HEK293 (cell line): ENCODE data around the gene WDR44.

ENCODE experiments used
- MYNN ChIP-seq: fragments of 450-650 bp; formaldehyde crosslinking; IDR thresholded peaks from 2 replicates; pipeline ENCODE4 v1.5.1; 2016; ENCODE audit warnings: missing biosample characterization, missing genetic modification characterization, borderline replicate concordance
- ZNF121 ChIP-seq: fragments of 450-650 bp; formaldehyde crosslinking; IDR thresholded peaks from 2 replicates; pipeline ENCODE4 v1.5.1; 2016; ENCODE audit warnings: missing biosample characterization, missing genetic modification characterization
- ZNF175 ChIP-seq: fragments of 450-650 bp; formaldehyde crosslinking; IDR thresholded peaks from 2 replicates; pipeline ENCODE4 v1.5.1; 2016; ENCODE audit warnings: missing biosample characterization, missing genetic modification characterization
- ZNF239 ChIP-seq: fragments of 450-650 bp; formaldehyde crosslinking; IDR thresholded peaks from 2 replicates; pipeline ENCODE4 v1.5.1; 2016; ENCODE audit warnings: missing biosample characterization, missing genetic modification characterization
- ZNF76 ChIP-seq: fragments of 450-650 bp; formaldehyde crosslinking; IDR thresholded peaks from 2 replicates; pipeline ENCODE4; 2016; ENCODE audit warnings: low read depth, missing biosample characterization, missing genetic modification characterization, borderline replicate concordance
- TF ChIP-seq, protein P1 (sequence below): fragments of 450-650 bp; formaldehyde crosslinking; conservative IDR thresholded peaks from 2 replicates; pipeline ENCODE4 v1.5.1; 2016; ENCODE audit warnings: low read depth, missing biosample characterization, missing genetic modification characterization
- TF ChIP-seq, protein P2 (sequence below): fragments of 450-650 bp; formaldehyde crosslinking; IDR thresholded peaks from 2 replicates; pipeline ENCODE4 v1.5.1; 2016; ENCODE audit warnings: missing biosample characterization, missing genetic modification characterization

DNA sequence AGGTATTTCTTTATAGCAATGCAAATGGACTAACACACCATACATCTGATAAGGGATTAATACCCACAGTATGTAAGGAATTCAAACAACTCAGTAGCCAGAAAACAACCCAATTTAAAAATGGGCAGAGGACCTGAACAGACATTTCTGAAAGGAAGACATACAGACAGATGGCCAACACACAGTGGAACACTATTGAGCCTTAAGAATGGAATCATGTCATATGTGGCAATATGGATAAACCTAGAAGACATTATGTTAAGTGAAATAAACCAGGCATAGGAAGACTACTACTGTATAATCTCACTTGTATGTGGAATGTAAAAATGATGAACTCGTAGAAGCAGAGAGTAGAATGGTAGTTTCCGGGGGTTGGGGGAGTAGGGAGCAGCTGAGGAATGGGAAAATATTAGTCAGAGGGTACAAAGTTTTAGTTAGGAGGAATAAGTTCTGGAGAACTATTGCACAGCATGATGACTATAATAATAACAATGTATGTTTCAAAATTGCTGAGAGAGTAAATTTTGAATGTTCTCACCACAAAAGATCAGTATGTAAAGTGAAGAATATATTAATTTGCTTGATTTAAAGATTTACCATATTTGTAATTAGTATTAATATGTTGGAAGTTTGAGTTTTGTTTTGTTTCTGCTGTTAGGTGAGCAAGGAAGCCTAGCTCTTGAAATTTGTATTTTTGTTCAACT, 25.2 kb downstream of the WDR44 start:
- TF ChIP-seq ZNF239 (tag by site-specific recombination) (no peak), ZNF76 (tag by site-specific recombination) (no peak), ZNF175 (tag by site-specific recombination) (no peak), ZNF121 (tag by site-specific recombination) (no peak), MYNN (tag by site-specific recombination) (no peak)
- TF ChIP-seq, protein P1, sequence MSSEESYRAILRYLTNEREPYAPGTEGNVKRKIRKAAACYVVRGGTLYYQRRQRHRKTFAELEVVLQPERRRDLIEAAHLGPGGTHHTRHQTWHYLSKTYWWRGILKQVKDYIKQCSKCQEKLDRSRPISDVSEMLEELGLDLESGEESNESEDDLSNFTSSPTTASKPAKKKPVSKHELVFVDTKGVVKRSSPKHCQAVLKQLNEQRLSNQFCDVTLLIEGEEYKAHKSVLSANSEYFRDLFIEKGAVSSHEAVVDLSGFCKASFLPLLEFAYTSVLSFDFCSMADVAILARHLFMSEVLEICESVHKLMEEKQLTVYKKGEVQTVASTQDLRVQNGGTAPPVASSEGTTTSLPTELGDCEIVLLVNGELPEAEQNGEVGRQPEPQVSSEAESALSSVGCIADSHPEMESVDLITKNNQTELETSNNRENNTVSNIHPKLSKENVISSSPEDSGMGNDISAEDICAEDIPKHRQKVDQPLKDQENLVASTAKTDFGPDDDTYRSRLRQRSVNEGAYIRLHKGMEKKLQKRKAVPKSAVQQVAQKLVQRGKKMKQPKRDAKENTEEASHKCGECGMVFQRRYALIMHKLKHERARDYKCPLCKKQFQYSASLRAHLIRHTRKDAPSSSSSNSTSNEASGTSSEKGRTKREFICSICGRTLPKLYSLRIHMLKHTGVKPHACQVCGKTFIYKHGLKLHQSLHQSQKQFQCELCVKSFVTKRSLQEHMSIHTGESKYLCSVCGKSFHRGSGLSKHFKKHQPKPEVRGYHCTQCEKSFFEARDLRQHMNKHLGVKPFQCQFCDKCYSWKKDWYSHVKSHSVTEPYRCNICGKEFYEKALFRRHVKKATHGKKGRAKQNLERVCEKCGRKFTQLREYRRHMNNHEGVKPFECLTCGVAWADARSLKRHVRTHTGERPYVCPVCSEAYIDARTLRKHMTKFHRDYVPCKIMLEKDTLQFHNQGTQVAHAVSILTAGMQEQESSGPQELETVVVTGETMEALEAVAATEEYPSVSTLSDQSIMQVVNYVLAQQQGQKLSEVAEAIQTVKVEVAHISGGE (tag by site-specific recombination), result no peak
- TF ChIP-seq, protein P2, sequence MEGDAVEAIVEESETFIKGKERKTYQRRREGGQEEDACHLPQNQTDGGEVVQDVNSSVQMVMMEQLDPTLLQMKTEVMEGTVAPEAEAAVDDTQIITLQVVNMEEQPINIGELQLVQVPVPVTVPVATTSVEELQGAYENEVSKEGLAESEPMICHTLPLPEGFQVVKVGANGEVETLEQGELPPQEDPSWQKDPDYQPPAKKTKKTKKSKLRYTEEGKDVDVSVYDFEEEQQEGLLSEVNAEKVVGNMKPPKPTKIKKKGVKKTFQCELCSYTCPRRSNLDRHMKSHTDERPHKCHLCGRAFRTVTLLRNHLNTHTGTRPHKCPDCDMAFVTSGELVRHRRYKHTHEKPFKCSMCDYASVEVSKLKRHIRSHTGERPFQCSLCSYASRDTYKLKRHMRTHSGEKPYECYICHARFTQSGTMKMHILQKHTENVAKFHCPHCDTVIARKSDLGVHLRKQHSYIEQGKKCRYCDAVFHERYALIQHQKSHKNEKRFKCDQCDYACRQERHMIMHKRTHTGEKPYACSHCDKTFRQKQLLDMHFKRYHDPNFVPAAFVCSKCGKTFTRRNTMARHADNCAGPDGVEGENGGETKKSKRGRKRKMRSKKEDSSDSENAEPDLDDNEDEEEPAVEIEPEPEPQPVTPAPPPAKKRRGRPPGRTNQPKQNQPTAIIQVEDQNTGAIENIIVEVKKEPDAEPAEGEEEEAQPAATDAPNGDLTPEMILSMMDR (tag by site-specific recombination), result no peak
